K562 (cell line): ENCODE results near the gene GSTM1. TPM values are rescaled to one million over a fixed set of nuclear protein-coding genes. Genes with fewer than 3 reads are reported as not detected.
A peak's percentile ranks its signal among the peaks of the same experiment; 100 is the strongest.

Experiments used
- CTBP1 ChIP-seq: fragments of 450-650 bp; IDR thresholded peaks from 2 replicates; pipeline ENCODE4 v1.6.1; 2016; ENCODE audit warnings: borderline replicate concordance
- HDGF ChIP-seq: fragments of 450-650 bp; IDR thresholded peaks from 2 replicates; pipeline ENCODE4 v1.6.1; 2016
- RB1 ChIP-seq: fragments of 450-650 bp; IDR thresholded peaks from 2 replicates; pipeline ENCODE4 v1.6.1; 2017; ENCODE audit warnings: low read depth, mild to moderate bottlenecking
- SAP30 ChIP-seq: fragments of 200-600 bp; sonication (generic); IDR thresholded peaks from 2 replicates; pipeline ENCODE4 v1.6.1; 2012; ENCODE audit warnings: borderline replicate concordance, low read depth, mild to moderate bottlenecking, moderate library complexity, low read length, control low read depth, inconsistent platforms; ENCODE audit not compliant: insufficient read depth, poor library complexity, severe bottlenecking
- SIN3A ChIP-seq, 2 experiments: fragments of 150-350 bp in 1 of 2; IDR thresholded peaks; 2 replicates each; pipeline ENCODE4 v1.6.1; 2011 to 2016; ENCODE audit warnings: borderline replicate concordance in 2 of 2, low read depth in 2 of 2, low read length in 2 of 2, mild to moderate bottlenecking in 2 of 2, moderate library complexity in 2 of 2; ENCODE audit not compliant: control insufficient read depth in 1 of 2
- polyA plus RNA-seq, 8 experiments: library from polyadenylated mRNA; depleted of rRNA in 4 of 8; stranded (reverse) in 5 of 8; unstranded in 3 of 8; fragments of >200 nt; fragmentation: Nextera tagmentation in 2 of 8; fragmentation: Illumina TruSeq in 1 of 8; extraction: Ambion mirVana in 2 of 8; extraction: Trizol in 1 of 8; gene quantifications; 2 replicates each; pipeline versions ENCODE4 v1.2.1 to v1.2.3, GENCODE V29; 2011 to 2014; ENCODE audit warnings: inconsistent platforms in 1 of 8, missing spikeins in 1 of 8
- total RNA-seq, 7 experiments: library from RNA; depleted of rRNA in 6 of 7; stranded (reverse); fragments of >200 nt in 6 of 7; fragmentation: Illumina TruSeq in 2 of 7; extraction: Trizol in 2 of 7; gene quantifications; 2 replicates each; pipeline versions ENCODE4 v1.2.1 to v1.2.3, GENCODE V29; 2011 to 2021; ENCODE audit warnings: low replicate concordance in 1 of 7
- TF ChIP-seq, protein P1 (sequence below), 2 experiments: fragments of 450-650 bp; formaldehyde crosslinking in 1 of 2; IDR thresholded peaks; 2 replicates each; pipeline versions ENCODE4 v1.4.0 to v1.6.1; 2014 to 2020; ENCODE audit warnings: mild to moderate bottlenecking in 2 of 2, borderline replicate concordance in 1 of 2, low read depth in 1 of 2
- TF ChIP-seq, protein P2 (sequence below): fragments of 450-650 bp; IDR thresholded peaks from 2 replicates; pipeline ENCODE4 v1.6.1; 2017; ENCODE audit warnings: antibody characterized with exemption, mild to moderate bottlenecking
- TF ChIP-seq, protein P3 (sequence below), 2 experiments: IDR thresholded peaks; 2 replicates each; pipeline ENCODE4 v1.6.1; 2012; ENCODE audit warnings: improper control_type of control experiment in 2 of 2, low read depth in 2 of 2, low read length in 2 of 2, borderline replicate concordance in 1 of 2

The GSTM1 gene
- total and polyA plus RNA-seq, 9 of the 15 experiments (the other 6 are each of a cell fraction or from before 2014, with no cell fraction given), result not detected

DNA sequence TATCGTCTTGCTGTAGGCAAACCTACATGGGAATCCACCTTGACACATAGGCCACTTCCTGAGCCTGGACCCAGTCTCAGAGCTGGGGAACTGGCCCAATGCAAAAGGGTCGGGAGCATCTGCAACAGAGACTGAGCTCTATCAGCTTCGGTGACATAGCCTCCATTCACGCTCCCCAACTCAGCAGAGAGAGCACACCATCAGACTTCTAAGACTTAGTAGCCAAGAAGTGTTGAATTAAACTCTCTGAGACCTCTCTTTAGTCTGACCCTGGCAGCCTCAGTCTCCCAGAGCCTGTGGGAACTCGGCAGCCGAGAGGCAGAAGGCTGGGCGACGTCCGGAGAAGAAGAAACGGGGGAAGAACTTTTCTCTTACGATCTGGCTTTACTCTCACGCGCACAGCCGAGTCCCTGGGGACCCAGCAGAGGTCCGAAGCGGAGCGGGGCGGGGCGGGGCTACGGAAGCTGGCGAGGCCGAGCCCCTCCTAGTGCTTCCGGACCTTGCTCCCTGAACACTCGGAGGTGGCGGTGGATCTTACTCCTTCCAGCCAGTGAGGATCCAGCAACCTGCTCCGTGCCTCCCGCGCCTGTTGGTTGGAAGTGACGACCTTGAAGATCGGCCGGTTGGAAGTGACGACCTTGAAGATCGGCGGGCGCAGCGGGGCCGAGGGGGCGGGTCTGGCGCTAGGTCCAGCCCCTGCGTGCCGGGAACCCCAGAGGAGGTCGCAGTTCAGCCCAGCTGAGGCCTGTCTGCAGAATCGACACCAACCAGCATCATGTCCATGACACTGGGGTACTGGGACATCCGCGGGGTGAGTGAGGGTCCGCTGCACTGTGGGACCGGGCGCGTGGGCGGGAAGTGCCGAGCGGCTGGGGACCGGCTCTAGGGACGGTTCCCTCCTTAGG lies 31.8 kb upstream of the GSTM1 start, which contains the start of gene GSTM4 (continued):
- TF ChIP-seq, protein P1, sequence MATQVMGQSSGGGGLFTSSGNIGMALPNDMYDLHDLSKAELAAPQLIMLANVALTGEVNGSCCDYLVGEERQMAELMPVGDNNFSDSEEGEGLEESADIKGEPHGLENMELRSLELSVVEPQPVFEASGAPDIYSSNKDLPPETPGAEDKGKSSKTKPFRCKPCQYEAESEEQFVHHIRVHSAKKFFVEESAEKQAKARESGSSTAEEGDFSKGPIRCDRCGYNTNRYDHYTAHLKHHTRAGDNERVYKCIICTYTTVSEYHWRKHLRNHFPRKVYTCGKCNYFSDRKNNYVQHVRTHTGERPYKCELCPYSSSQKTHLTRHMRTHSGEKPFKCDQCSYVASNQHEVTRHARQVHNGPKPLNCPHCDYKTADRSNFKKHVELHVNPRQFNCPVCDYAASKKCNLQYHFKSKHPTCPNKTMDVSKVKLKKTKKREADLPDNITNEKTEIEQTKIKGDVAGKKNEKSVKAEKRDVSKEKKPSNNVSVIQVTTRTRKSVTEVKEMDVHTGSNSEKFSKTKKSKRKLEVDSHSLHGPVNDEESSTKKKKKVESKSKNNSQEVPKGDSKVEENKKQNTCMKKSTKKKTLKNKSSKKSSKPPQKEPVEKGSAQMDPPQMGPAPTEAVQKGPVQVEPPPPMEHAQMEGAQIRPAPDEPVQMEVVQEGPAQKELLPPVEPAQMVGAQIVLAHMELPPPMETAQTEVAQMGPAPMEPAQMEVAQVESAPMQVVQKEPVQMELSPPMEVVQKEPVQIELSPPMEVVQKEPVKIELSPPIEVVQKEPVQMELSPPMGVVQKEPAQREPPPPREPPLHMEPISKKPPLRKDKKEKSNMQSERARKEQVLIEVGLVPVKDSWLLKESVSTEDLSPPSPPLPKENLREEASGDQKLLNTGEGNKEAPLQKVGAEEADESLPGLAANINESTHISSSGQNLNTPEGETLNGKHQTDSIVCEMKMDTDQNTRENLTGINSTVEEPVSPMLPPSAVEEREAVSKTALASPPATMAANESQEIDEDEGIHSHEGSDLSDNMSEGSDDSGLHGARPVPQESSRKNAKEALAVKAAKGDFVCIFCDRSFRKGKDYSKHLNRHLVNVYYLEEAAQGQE (IDR thresholded peaks at IDR 0.05; ENCODE audit: borderline replicate concordance), result 0 out of 2 replicates have a peak, but pooled peaks have one; percentile 9
- TF ChIP-seq, protein P1 (CRISPR knock-in tag; IDR thresholded peaks at IDR 0.05; ENCODE audit: low read depth), result no peak; the same call in none of the 2 replicates
- TF ChIP-seq RB1, result peak; percentile 61; the same call in 1 of the 2 replicates
- no peak for TF ChIP-seq HDGF
- peak; percentile 36 for TF ChIP-seq SAP30
- peak; percentile 30 to 52; a peak in 3 of 4 replicates for TF ChIP-seq SIN3A (IDR thresholded peaks at IDR 0.05; ENCODE audit: borderline replicate concordance in 2 of 2, control insufficient read depth in 1 of 2, low read depth in 2 of 2, low read length in 2 of 2)
- TF ChIP-seq, protein P2, sequence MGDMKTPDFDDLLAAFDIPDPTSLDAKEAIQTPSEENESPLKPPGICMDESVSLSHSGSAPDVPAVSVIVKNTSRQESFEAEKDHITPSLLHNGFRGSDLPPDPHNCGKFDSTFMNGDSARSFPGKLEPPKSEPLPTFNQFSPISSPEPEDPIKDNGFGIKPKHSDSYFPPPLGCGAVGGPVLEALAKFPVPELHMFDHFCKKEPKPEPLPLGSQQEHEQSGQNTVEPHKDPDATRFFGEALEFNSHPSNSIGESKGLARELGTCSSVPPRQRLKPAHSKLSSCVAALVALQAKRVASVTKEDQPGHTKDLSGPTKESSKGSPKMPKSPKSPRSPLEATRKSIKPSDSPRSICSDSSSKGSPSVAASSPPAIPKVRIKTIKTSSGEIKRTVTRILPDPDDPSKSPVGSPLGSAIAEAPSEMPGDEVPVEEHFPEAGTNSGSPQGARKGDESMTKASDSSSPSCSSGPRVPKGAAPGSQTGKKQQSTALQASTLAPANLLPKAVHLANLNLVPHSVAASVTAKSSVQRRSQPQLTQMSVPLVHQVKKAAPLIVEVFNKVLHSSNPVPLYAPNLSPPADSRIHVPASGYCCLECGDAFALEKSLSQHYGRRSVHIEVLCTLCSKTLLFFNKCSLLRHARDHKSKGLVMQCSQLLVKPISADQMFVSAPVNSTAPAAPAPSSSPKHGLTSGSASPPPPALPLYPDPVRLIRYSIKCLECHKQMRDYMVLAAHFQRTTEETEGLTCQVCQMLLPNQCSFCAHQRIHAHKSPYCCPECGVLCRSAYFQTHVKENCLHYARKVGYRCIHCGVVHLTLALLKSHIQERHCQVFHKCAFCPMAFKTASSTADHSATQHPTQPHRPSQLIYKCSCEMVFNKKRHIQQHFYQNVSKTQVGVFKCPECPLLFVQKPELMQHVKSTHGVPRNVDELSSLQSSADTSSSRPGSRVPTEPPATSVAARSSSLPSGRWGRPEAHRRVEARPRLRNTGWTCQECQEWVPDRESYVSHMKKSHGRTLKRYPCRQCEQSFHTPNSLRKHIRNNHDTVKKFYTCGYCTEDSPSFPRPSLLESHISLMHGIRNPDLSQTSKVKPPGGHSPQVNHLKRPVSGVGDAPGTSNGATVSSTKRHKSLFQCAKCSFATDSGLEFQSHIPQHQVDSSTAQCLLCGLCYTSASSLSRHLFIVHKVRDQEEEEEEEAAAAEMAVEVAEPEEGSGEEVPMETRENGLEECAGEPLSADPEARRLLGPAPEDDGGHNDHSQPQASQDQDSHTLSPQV, result 0 out of 2 replicates have a peak, but pooled peaks have one; percentile 41
- TF ChIP-seq, protein P3, sequence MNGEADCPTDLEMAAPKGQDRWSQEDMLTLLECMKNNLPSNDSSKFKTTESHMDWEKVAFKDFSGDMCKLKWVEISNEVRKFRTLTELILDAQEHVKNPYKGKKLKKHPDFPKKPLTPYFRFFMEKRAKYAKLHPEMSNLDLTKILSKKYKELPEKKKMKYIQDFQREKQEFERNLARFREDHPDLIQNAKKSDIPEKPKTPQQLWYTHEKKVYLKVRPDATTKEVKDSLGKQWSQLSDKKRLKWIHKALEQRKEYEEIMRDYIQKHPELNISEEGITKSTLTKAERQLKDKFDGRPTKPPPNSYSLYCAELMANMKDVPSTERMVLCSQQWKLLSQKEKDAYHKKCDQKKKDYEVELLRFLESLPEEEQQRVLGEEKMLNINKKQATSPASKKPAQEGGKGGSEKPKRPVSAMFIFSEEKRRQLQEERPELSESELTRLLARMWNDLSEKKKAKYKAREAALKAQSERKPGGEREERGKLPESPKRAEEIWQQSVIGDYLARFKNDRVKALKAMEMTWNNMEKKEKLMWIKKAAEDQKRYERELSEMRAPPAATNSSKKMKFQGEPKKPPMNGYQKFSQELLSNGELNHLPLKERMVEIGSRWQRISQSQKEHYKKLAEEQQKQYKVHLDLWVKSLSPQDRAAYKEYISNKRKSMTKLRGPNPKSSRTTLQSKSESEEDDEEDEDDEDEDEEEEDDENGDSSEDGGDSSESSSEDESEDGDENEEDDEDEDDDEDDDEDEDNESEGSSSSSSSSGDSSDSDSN (IDR thresholded peaks at IDR 0.05; ENCODE audit: borderline replicate concordance in 1 of 2, low read depth in 2 of 2, low read length in 2 of 2), result 0 out of 4 replicates have a peak, but pooled peaks have one; percentile 27 to 75
- peak; percentile 83 for TF ChIP-seq CTBP1
